ENCODE measurements around the gene AOPEP. TPM values are rescaled to one million over a fixed set of nuclear protein-coding genes. Genes with fewer than 3 reads are reported as not detected.
A peak's percentile ranks its signal among the peaks of the same experiment; 100 is the strongest.

Gene AOPEP
- polyA plus RNA-seq, 5 donors = 29.3 to 40.6 (median 37.4) TPM

GRCh38 chr9:94913550-94913949, 187.1 kb downstream of the AOPEP start:
- no peak for DNase-seq

GRCh38 chr9:94915476-94916450, 189.3 kb downstream of the AOPEP start:
- DNase-seq = no peak

- DNase-seq = no peak
These were observed 190.5 kb downstream of the AOPEP start for GRCh38 chr9:94916956-94917355.

GRCh38 chr9:94918038-94918753, 191.7 kb downstream of the AOPEP start:
- DNase-seq = no peak

- no peak for DNase-seq
These were observed 193.0 kb downstream of the AOPEP start for GRCh38 chr9:94919376-94920098.

- no peak for DNase-seq
These were observed 194.1 kb downstream of the AOPEP start for GRCh38 chr9:94920420-94921091.

GRCh38 chr9:94921092-94921471, 194.6 kb downstream of the AOPEP start:
- no peak for DNase-seq

- no peak for DNase-seq
These were observed 195.2 kb downstream of the AOPEP start for GRCh38 chr9:94921656-94922055.

GRCh38 chr9:94922098-94922607, 195.7 kb downstream of the AOPEP start:
- peak; percentile 61 to 69 for DNase-seq

GRCh38 chr9:94922691-94923107, 196.2 kb downstream of the AOPEP start:
- no peak for DNase-seq

GRCh38 chr9:94923326-94924089, 197.0 kb downstream of the AOPEP start:
- DNase-seq = no peak

GRCh38 chr9:94925751-94926430, 199.4 kb downstream of the AOPEP start:
- DNase-seq = no peak

GRCh38 chr9:94926431-94926800, 199.9 kb downstream of the AOPEP start:
- DNase-seq = no peak

GRCh38 chr9:94927048-94927761, 200.7 kb downstream of the AOPEP start:
- no peak for DNase-seq

GRCh38 chr9:94927762-94928670, 201.5 kb downstream of the AOPEP start:
- no peak for DNase-seq

- no peak for DNase-seq
These were observed 202.3 kb downstream of the AOPEP start for GRCh38 chr9:94928691-94929368.

GRCh38 chr9:94929369-94929756, 202.9 kb downstream of the AOPEP start:
- DNase-seq = no peak
